A549 treated with DMSO at 1 μM for 4 hours (cell line): ENCODE results near the gene CNPY3. TPM values are rescaled to one million over a fixed set of nuclear protein-coding genes. Genes with fewer than 3 reads are reported as not detected.

Experiments used
- total RNA-seq: library from RNA; stranded (reverse); fragments of 200-300 nt; extraction: Qiagen RNA extraction; gene quantifications from 5 replicates; pipeline ENCODE4 v1.2.3, GENCODE V29; 2022; ENCODE audit warnings: low read depth

The CNPY3 gene
- total RNA-seq, result 38.7 to 45.4 TPM (median 43.4 TPM) in 5 replicates

GRCh38 chr6:42928986-42929820 lies at the start of gene CNPY3:
Gene CNPY3 (plus strand): TSS chr6:42929480. CDS start chr6:42929571, 91 bp downstream.

GRCh38 chr6:42915732-42916131 lies 13.5 kb upstream of the CNPY3 start, which contains the start of gene PTCRA:
Gene PTCRA (plus strand): TSS chr6:42916053. CDS start chr6:42916070, 17 bp downstream.

GRCh38 chr6:42960243-42961019 lies 31.2 kb downstream of the CNPY3 start, which contains the start of gene GNMT:
Gene GNMT (plus strand): TSS chr6:42960754. CDS start chr6:42960768, 14 bp downstream.

GRCh38 chr6:42978839-42979522 lies 49.7 kb downstream of the CNPY3 start, which contains the start of gene PEX6:
Gene PEX6 (minus strand): TSS chr6:42979181. CDS start chr6:42979150, 31 bp downstream.

GRCh38 chr6:42984001-42984923 lies 55.0 kb downstream of the CNPY3 start, which contains the start of gene PPP2R5D:
Gene PPP2R5D (plus strand): TSS chr6:42984570. CDS start chr6:42984678, 108 bp downstream.

Other genes with a start within 250 kb of the CNPY3 start
- not detected in 5 replicates for gene PRPH2, start 206.9 kb upstream of the CNPY3 start, total RNA-seq
- gene TBCC, start 183.4 kb upstream of the CNPY3 start, total RNA-seq, result 15.5 to 19.3 TPM (median 17.0 TPM) in 5 replicates
- 2.8 to 4.1 TPM (median 3.8 TPM) in 5 replicates for gene BICRAL, start 147.4 kb upstream of the CNPY3 start, total RNA-seq
- 73.7 to 96.5 TPM (median 78.0 TPM) in 5 replicates for gene RPL7L1, start 49.9 kb upstream of the CNPY3 start, total RNA-seq
- not detected in 5 replicates for gene PTCRA, start 13.4 kb upstream of the CNPY3 start, total RNA-seq
- 0.09 to 0.19 TPM (median 0.14 TPM) in 4 of 5 replicates, not detected in the other for gene GNMT, start 31.3 kb downstream of the CNPY3 start, total RNA-seq
- gene PEX6, start 49.7 kb downstream of the CNPY3 start, total RNA-seq, result 5.5 to 10.5 TPM (median 9.6 TPM) in 5 replicates
- 25.2 to 30.8 TPM (median 27.0 TPM) in 5 replicates for gene PPP2R5D, start 55.1 kb downstream of the CNPY3 start, total RNA-seq
- 84.5 to 98.0 TPM (median 96.9 TPM) in 5 replicates for gene MEA1, start 84.5 kb downstream of the CNPY3 start, total RNA-seq
- 27.9 to 32.8 TPM (median 29.8 TPM) in 5 replicates for gene KLHDC3, start 84.8 kb downstream of the CNPY3 start, total RNA-seq
- gene RRP36, start 92.1 kb downstream of the CNPY3 start, total RNA-seq, result 69.0 to 76.3 TPM (median 74.7 TPM) in 5 replicates
- 7.3 to 8.5 TPM (median 7.6 TPM) in 5 replicates for gene CUL7, start 124.4 kb downstream of the CNPY3 start, total RNA-seq
- 50.9 to 60.3 TPM (median 57.7 TPM) in 5 replicates for gene MRPL2, start 130.0 kb downstream of the CNPY3 start, total RNA-seq
- 7.1 to 8.7 TPM (median 7.6 TPM) in 5 replicates for gene KLC4, start 130.2 kb downstream of the CNPY3 start, total RNA-seq
- gene PTK7, start 146.8 kb downstream of the CNPY3 start, total RNA-seq, result 4.3 to 5.8 TPM (median 4.9 TPM) in 5 replicates
- gene SRF, start 241.8 kb downstream of the CNPY3 start, total RNA-seq, result 15.0 to 18.1 TPM (median 17.4 TPM) in 5 replicates